ENCODE data around the gene RGS3. TPM values are rescaled to one million over a fixed set of nuclear protein-coding genes. Genes with fewer than 3 reads are reported as not detected.
A peak's percentile ranks its signal among the peaks of the same experiment; 100 is the strongest.

RGS3 gene
- total RNA-seq, 2 experiments from 2014 or later = 22.8 to 32.9 TPM

- H3K9me2 ChIP-seq (ENCODE audit: insufficient read depth, low read length) = no peaks in the 10 kb centered on the region
- DNase-seq (ENCODE audit: low spot score) = no peak
- no peaks in the 10 kb centered on the region for H4K20me1 ChIP-seq (ENCODE audit: insufficient read depth, low read length)
- H3K4me2 ChIP-seq (ENCODE audit: low read length) = no peak overlapping the region
- H3K9me3 ChIP-seq (ENCODE audit: low read length) = no peaks in the 10 kb centered on the region
- CTCF ChIA-PET (ENCODE audit: unreplicated experiment) = no interaction called here
- no peak overlapping the region for H3K4me3 ChIP-seq (ENCODE audit: low read depth, low read length, poor library complexity, severe bottlenecking)
- peaks cover 6% of the 10 kb centered on the region for H3K4me1 ChIP-seq (ENCODE audit: insufficient read depth, low read length, poor library complexity, severe bottlenecking)
- 0 out of 2 replicates have a peak, but pooled peaks cover 15% of the 10 kb centered on the region for H3K36me3 ChIP-seq (ENCODE audit: insufficient read depth, low read length)
- H2AFZ ChIP-seq (ENCODE audit: low read length) = no peak overlapping the region
- TF ChIP-seq EZH2phosphoT487 (IDR thresholded peaks at IDR 0.05; ENCODE audit: borderline replicate concordance, low read depth, low read length) (no peak), CTCF (conservative IDR thresholded peaks at IDR 0.05; ENCODE audit: low read length) (no peak)
- BruUV-seq (replicated peaks) = no TSS peak
- intact Hi-C loops (cut with micrococcal nuclease; ENCODE audit: unreplicated experiment) = no loop called here
- no peak overlapping the region for H3K27ac ChIP-seq (ENCODE audit: low read depth, low read length, poor library complexity, severe bottlenecking)
- H3K79me2 ChIP-seq (ENCODE audit: insufficient read depth, low read depth, low read length) = no peaks in the 10 kb centered on the region
- POLR2A ChIA-PET = no interaction called here
Measured at GRCh38 chr9:113538131-113538530, 74.6 kb downstream of the RGS3 start.

GRCh38 chr9:113538701-113539430 is 75.3 kb downstream of the RGS3 start:
- Histone ChIP-seq H2AFZ (ENCODE audit: low read length) (no peak overlapping the region), H4K20me1 (ENCODE audit: insufficient read depth, low read length) (no peaks in the 10 kb centered on the region), H3K79me2 (ENCODE audit: insufficient read depth, low read depth, low read length) (no peaks in the 10 kb centered on the region), H3K27ac (ENCODE audit: low read depth, low read length, poor library complexity, severe bottlenecking) (no peak overlapping the region), H3K4me1 (ENCODE audit: insufficient read depth, low read length, poor library complexity, severe bottlenecking) (peaks cover 6% of the 10 kb centered on the region), H3K9me2 (ENCODE audit: insufficient read depth, low read length) (no peaks in the 10 kb centered on the region), H3K9me3 (ENCODE audit: low read length) (no peaks in the 10 kb centered on the region), H3K36me3 (ENCODE audit: insufficient read depth, low read length) (0 out of 2 replicates have a peak, but pooled peaks cover 15% of the 10 kb centered on the region), H3K4me2 (ENCODE audit: low read length) (no peak overlapping the region), H3K4me3 (ENCODE audit: low read depth, low read length, poor library complexity, severe bottlenecking) (no peak overlapping the region)
- no peak for DNase-seq (ENCODE audit: low spot score)
- POLR2A ChIA-PET = interaction anchor here (0.6 kb wide), 1 partner anchor 63 kb away, joined by 3 read pairs; no protein-coding TSS in a partner anchor
- BruUV-seq (replicated peaks) = no TSS peak
- TF ChIP-seq CTCF (conservative IDR thresholded peaks at IDR 0.05; ENCODE audit: low read length) (no peak), EZH2phosphoT487 (IDR thresholded peaks at IDR 0.05; ENCODE audit: borderline replicate concordance, low read depth, low read length) (no peak)
- intact Hi-C loops (cut with micrococcal nuclease; ENCODE audit: unreplicated experiment) = no loop called here
- CTCF ChIA-PET (ENCODE audit: unreplicated experiment) = no interaction called here

DNA sequence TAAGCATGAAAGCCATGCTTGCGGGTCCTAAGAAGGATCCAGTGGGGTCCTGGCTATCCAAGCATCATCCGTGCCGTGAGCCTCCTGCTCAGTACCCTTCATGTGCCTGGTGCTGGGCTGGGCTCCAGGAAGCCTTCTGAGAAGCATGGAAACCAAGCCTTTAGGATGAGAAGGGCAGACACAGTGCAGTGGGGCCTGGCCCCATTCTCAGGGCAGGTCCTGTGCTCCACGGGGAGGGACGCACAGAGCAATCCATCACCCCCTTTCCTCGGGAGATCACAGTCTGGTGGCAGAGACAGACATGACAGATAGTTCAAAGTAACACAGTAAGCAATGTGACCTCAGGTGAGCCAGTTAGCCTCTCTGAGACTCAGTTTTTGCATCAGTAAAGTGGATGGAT is 76.9 kb downstream of the RGS3 start:
- intact Hi-C loops (cut with micrococcal nuclease; ENCODE audit: unreplicated experiment) = no loop called here
- DNase-seq (ENCODE audit: low spot score) = no peak
- peak overlapping the region; percentile 5; the same call in 1 of the 2 replicates for H3K4me2 ChIP-seq (ENCODE audit: low read length)
- TF ChIP-seq CTCF (conservative IDR thresholded peaks at IDR 0.05; ENCODE audit: low read length) (no peak), EZH2phosphoT487 (IDR thresholded peaks at IDR 0.05; ENCODE audit: borderline replicate concordance, low read depth, low read length) (no peak)
- ChIA-PET POLR2A (interaction anchor here (0.9 kb wide), 1 partner anchor 10 kb away, joined by 3 read pairs; no protein-coding TSS in a partner anchor), CTCF (ENCODE audit: unreplicated experiment) (no interaction called here)
- no peaks in the 10 kb centered on the region for H3K79me2 ChIP-seq (ENCODE audit: insufficient read depth, low read depth, low read length)
- peaks cover 6% of the 10 kb centered on the region for H3K4me1 ChIP-seq (ENCODE audit: insufficient read depth, low read length, poor library complexity, severe bottlenecking)
- no peak overlapping the region for H3K4me3 ChIP-seq (ENCODE audit: low read depth, low read length, poor library complexity, severe bottlenecking)
- no peaks in the 10 kb centered on the region for H3K9me3 ChIP-seq (ENCODE audit: low read length)
- no peaks in the 10 kb centered on the region for H4K20me1 ChIP-seq (ENCODE audit: insufficient read depth, low read length)
- H3K9me2 ChIP-seq (ENCODE audit: insufficient read depth, low read length) = no peaks in the 10 kb centered on the region
- H3K36me3 ChIP-seq (ENCODE audit: insufficient read depth, low read length) = 0 out of 2 replicates have a peak, but pooled peaks cover 15% of the 10 kb centered on the region
- no peak overlapping the region for H2AFZ ChIP-seq (ENCODE audit: low read length)
- BruUV-seq (replicated peaks) = no TSS peak
- H3K27ac ChIP-seq (ENCODE audit: low read depth, low read length, poor library complexity, severe bottlenecking) = no peak overlapping the region
